Heart left ventricle (tissue), 13 donors: ENCODE results near the gene IL24.

Experiments used
- CTCF ChIP-seq, 12 donors: fragments of 200-600 bp; sonication (generic) in 4 of 12; IDR thresholded peaks; one replicate each; pipeline versions ENCODE4 v1.5.0 to v1.8.0; 2018 to 2022; ENCODE audit warnings: antibody characterized with exemption in 12 of 12, mild to moderate bottlenecking in 5 of 12
- POLR2A ChIP-seq, 2 donors: fragments of 450-650 bp; IDR thresholded peaks; one replicate each; pipeline ENCODE4 v1.6.1; 2017; ENCODE audit warnings: antibody characterized with exemption in 2 of 2, mild to moderate bottlenecking in 2 of 2, moderate library complexity in 2 of 2
- donor health status: ischemic (EF 13 %, LVEDD 7.1; RV severe dilation, severe dysfunction).
- donor health status: DM: no; HTN: yes; CAD: no.
- donor health status: DM: no; HTN: no; CAD: no.
- donor health status: ischemic (EF 25% LVEDD 6.9; RV normal size, moderate dysfunction).
- donor health status: ischemic (EF 25% LVEDD 5.7; RV mildly dilated, moderate dysfunction).
- donor health status: ischemic (EF 35%, LVEDD 5.7; RV mildly dilated, moderate dysfunction).
- donor health status: nonischemic (EF 11% LVEDD 7.7; RV severe dilation, severe dysfunction).
- donor health status: DM: yes; HTN: yes; CAD: no.
- donor health status: PGD.
- donor health status: ischemic (EF 29% LVEDD 5.4; RV normal size, mild dysfunction).
- donor health status: nonischemic (EF 23%, LVEDD 6.1; RV moderate dilation, normal function).

- TF ChIP-seq CTCF (IDR thresholded peaks at IDR 0.05) (peak in 1 of 12 donors; percentile 35), POLR2A (IDR thresholded peaks at IDR 0.05) (no peak)
These were observed 14.7 kb upstream of the IL24 start for GRCh38 chr1:206882555-206882954.
